Measurements from ENCODE around the gene ZNF285.

GRCh38 chr19:44367024-44367423 lies 34.4 kb downstream of the ZNF285 start:
- no peak for TF ChIP-seq CTCF (IDR thresholded peaks at IDR 0.05; ENCODE audit: poor library complexity)
- no peak for TF ChIP-seq EZH2 (IDR thresholded peaks at IDR 0.05; ENCODE audit: borderline replicate concordance)

All from hepatocyte (in vitro differentiated cells).